EL (cell line): ENCODE measurements around the gene ICE1.
"Not testable (repeated sequence)": the region's sequence is repeated elsewhere in the genome, so short reads cannot be mapped to it uniquely, and the experiment has no call there.

Experiments
- DNase-seq: peaks from one replicate; pipeline ENCODE4 v3.0.0-alpha.2; 2016

ICE1 gene

GRCh38 chr5:5456858-5457257 is 34.4 kb downstream of the ICE1 start:
- no peak for DNase-seq

- DNase-seq, result no peak
These were observed 37.8 kb downstream of the ICE1 start for GRCh38 chr5:5460311-5460710.

- no peak for DNase-seq
These were observed 38.5 kb downstream of the ICE1 start for GRCh38 chr5:5461012-5461411.

GRCh38 chr5:5464036-5464715 is 41.7 kb downstream of the ICE1 start:
- DNase-seq, result no peak

GRCh38 chr5:5466227-5466626 is 43.8 kb downstream of the ICE1 start:
- DNase-seq, result no peak

GRCh38 chr5:5467737-5468136 is 45.3 kb downstream of the ICE1 start:
- no peak for DNase-seq

GRCh38 chr5:5470933-5471332 is 48.5 kb downstream of the ICE1 start:
- no peak for DNase-seq

GRCh38 chr5:5473226-5473625 is 50.7 kb downstream of the ICE1 start:
- peak; percentile 15 for DNase-seq

GRCh38 chr5:5474961-5475360 is 52.5 kb downstream of the ICE1 start:
- no peak for DNase-seq

- no peak for DNase-seq
These were observed 53.5 kb downstream of the ICE1 start for GRCh38 chr5:5475975-5476374.

GRCh38 chr5:5479578-5479977 is 57.1 kb downstream of the ICE1 start:
- not testable (repeated sequence) for DNase-seq

- no peak for DNase-seq
These were observed 58.1 kb downstream of the ICE1 start for GRCh38 chr5:5480481-5481111.

- no peak for DNase-seq
These were observed 58.7 kb downstream of the ICE1 start for GRCh38 chr5:5481206-5481605.

GRCh38 chr5:5481633-5482032 is 59.2 kb downstream of the ICE1 start:
- DNase-seq, result no peak

GRCh38 chr5:5483350-5483749 is 60.9 kb downstream of the ICE1 start:
- DNase-seq, result no peak

GRCh38 chr5:5483880-5484598 is 61.6 kb downstream of the ICE1 start:
- DNase-seq, result peak; percentile 45

- DNase-seq, result no peak
These were observed 63.6 kb downstream of the ICE1 start for GRCh38 chr5:5486122-5486521.

GRCh38 chr5:5487585-5488360 is 65.3 kb downstream of the ICE1 start:
- DNase-seq, result no peak

- no peak for DNase-seq
These were observed 68.4 kb downstream of the ICE1 start for GRCh38 chr5:5490774-5491347.

GRCh38 chr5:5492087-5492933 is 69.8 kb downstream of the ICE1 start:
- DNase-seq, result peak; percentile 61

- DNase-seq, result not testable (repeated sequence)
These were observed 70.4 kb downstream of the ICE1 start for GRCh38 chr5:5492934-5493271.
